ENCODE results near the gene CCDC12.

CCDC12 gene

DNA sequence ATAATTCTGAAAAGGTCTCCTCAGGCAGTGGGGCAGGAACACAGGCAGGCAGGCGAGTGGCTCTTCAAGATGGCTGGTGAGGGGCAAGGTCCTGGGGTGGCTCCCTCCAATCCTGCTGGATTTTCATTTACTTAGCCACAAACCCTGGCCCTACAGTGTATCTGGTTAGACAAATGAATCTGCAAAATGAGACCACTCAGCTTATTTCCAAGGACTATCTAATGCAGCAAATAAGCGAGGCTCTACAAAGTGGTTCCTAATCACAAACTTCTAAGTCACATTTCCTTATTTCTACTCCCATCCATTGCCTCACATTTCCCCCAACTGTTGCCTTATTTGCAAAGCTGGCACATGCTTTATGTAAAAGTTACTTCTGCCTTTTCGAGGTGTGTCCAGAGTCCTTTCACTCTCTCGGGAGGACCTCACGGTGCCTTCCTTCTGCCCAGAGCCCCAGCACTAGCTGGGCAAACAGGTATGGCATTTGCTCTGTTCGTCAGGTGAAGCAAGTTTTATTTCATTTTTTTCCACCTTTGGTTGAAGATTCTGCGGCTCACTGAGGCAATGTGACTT lies 40.5 kb downstream of the CCDC12 start:
- DNase-seq (ENCODE audit: low spot score), result no peak

DNA sequence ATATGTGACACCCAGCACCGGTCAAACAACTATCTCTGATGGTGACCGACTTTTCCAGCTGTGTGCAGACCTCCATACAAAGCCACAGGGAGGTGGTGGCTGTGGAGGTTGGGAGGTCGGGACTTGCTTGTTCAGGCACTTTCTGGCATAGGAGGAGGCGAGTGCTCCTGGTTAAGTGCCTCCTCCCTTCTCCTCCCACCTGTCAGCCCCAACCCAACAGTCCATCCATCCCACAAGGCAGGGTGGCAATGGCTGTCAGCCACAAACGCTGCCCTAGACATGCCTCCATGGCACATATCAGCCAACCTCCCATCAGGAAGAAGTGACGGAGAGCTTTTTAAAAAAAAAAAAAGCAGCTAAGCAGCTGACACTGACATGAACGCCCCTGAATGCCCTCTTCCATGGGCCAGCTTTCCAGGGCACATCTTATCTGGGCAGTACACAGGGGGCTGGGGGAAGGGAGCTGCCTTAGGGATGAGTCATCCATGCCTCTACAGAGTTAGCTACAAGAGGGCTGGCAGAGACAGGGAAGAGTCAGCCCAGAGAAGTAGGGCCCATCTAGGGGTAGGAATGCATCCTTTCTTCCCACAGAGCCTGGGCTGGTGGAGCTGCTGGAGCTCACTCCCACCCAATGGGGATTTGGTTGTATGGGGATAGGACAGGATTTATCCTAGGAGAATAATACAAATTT lies 41.2 kb downstream of the CCDC12 start:
- peak; percentile 57 for DNase-seq (ENCODE audit: low spot score)

DNA sequence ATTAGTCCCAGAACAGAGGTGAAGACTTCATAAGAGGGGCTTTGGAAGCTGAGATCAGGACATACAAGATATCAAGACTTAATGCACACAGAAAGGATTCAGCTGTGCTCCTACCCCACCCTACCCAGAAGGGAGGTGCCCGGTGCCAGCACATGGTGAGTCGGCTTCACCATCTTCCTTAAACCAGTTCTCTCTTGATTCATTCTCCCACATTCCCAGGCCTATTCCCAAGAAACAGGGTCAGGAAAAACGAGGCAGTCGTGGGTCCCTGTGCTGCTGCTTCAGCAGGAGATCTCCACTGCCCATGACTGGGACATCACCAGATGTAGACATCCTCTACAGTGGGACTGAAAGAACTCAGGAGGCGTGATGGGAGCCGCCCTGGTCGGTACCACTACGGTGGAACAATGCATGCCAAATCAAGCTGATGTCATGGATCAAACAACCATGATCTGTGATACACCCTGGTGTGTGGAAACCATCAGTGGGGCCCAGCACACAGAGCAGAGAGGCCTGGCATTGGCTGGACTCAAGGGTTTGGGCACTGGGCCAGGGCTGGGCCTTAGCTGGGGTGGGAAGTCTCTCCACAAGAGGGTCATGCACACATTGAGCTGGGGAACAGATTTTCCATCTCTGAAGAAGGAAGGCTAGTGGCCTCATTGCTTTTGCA lies 41.9 kb downstream of the CCDC12 start:
- peak; percentile 51 for DNase-seq (ENCODE audit: low spot score)

DNA sequence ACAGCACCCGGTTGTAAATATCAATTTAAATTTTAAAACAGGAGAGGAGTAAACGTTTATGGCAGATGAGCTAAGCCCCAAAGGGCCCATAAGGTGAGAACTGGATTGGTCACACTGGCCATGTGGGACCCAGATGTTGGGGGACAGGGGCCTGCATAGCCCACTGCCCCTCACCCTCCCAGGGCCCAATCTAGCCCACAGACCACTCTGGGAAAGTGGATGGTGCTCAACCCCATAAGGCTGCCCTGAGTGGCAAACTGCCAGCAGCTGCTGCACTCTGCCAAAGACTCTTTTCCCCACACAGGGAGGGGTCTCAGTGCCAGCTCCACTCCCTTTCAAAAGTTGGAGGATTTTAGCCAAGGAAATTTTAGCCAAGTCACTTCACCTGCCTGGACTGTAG lies 42.5 kb downstream of the CCDC12 start:
- no peak for DNase-seq (ENCODE audit: low spot score)

DNA sequence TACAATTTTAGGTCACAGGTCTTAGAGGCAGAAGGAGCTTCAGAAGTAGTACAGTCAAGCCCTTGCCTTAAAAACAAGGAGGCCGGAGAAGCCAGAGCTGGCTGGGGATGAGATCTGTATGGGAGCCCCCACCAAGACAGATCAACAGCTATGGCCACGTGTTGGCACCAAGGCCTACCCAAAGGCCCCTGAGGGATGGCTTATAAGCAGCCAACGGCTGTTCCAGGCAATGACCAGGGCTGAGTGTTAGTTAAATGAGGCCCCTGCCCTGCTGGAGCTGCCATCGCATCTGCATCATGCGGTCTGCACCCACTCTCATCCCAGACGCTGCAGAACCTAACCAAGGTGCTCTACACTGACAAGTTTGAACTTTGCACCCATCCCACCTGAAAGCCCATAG lies 43.3 kb downstream of the CCDC12 start:
- no peak for DNase-seq (ENCODE audit: low spot score)

- DNase-seq (ENCODE audit: low spot score), result no peak
Measured at GRCh38 chr3:46932455-46933225, 43.9 kb downstream of the CCDC12 start.

DNA sequence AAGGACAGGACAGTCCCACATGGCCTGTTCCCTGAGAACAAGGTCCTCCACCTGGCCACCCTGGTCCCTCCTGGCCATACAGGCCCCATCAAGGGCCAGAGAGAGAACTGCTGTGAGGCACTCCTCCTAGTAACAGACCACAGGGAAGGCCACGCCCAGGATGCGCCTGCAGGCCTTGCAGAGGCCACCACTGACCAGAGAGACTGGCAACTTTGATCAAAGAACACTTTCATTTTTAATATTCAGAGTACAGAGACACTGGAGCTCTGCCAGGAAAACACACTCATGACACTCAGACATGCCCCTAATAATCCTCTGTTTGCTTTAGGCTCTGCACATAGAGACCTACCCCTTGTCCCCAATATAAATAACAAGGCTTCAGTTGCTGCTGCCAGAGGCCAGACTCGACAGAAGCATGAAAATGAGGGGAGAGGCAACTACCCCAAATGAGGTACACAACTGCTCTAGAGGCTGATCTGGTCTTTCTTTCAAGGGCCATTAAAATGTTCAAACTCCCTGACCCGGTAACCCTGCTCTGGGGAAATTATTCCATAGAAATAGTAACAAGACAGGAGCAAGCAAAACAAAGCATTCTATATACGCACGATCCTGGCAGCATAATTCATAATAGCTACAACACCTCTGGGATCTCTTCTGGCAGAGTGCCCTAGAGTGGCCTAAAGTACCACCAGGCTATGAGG lies 44.8 kb downstream of the CCDC12 start:
- no peak for DNase-seq (ENCODE audit: low spot score)

- DNase-seq (ENCODE audit: low spot score), result no peak
Measured at GRCh38 chr3:46930945-46931403, 45.6 kb downstream of the CCDC12 start.

DNA sequence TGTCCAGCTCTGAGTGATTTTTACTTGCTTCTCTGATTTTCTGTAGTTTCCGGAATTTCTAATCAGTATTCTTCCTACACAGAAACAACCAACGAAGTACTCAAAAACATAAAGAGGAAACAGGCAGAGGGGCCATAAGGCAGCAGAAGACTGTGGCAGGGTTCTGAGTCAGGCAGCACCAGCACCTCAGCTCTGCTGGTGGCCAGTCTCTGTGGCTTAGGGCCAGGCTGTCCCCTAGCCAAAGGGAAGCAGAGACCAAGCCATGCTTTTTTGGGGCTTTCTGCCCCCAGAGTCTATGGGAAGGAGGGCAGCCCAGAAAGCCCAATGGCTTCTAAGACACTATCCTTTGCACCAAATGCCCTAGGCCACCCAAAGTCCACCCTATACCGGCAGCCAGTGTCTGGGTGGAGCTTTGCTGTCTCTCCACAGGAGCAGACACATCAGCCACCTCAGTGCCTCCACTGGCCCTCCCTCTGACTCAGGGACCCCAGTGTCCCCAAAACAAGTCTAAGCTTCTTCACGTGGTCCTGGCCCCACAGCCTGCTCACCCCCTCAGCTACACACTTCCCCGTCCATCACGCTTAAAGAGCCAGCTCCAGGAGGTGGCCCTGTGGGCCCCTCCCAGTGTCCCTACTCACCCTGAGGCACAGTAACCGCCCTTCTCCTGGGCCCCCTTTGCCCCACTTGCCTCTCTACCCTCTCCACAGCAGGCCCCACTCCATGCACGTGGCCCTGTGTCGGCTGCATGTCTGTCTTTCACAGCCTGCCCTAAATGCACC lies 46.2 kb downstream of the CCDC12 start:
- no peak for DNase-seq (ENCODE audit: low spot score)

GRCh38 chr3:46929324-46929723 lies 47.2 kb downstream of the CCDC12 start:
- no peak for DNase-seq (ENCODE audit: low spot score)

- no peak for DNase-seq (ENCODE audit: low spot score)
Measured at GRCh38 chr3:46928282-46928681, 48.3 kb downstream of the CCDC12 start.

DNA sequence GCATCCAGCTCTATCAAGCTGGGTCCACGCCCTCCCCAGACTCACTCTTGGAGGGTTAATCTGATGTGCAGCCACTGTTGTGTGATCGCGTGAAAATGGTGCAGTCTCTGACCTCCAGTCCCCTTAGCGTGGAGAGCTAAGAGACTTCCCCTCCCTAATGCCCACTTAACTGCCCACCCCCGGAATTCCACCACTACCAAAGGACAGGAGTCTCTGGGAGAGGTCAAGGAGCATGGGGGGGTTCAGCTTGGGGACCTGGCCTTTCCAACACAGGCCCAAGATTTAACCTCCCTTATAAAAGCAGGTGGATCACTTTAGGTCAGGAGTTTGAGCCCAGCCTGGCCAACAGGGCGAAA lies 48.8 kb downstream of the CCDC12 start:
- DNase-seq (ENCODE audit: low spot score), result no peak

DNA sequence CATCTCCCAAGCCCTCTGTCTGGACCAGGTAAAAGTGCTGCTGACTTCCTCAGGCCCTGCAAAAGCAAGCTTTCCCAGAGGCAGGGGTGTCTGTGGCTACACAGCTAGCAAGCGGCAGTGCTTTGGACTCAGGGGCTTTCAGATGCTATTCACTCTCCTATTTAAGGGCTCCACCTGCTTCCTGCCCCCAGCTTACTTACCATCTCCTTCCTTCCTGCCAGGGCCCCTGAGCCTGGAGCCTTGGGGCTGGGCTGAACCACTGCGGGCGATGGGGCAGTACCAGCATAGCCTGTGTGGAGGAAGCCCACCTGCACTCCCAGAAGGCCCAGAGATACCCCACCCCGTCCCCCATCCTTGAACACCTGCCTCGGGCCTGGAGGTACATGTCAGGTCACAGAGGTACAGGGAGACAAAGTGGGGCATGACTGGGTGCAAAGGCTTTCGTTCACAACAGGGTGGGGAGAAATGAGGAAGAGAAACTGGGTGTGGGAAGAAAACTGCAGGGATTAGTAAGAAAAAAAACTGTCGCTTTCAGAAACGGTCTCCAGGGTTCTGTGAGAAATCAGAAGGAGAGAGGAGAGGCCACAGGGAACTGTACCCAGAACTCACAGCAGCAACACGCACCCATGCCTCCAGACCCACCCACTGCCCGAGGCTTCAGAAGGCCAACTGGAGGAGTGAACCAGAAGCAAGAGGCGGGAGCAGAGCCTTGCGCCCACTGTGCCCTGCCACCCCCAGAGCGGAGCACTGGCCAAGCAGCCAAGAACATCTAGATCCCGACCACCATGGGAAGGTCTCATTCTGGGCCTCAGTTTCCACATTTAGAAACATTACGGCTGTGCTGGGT lies 49.5 kb downstream of the CCDC12 start:
- DNase-seq (ENCODE audit: low spot score), result no peak

GRCh38 chr3:46926447-46926846 lies 50.1 kb downstream of the CCDC12 start:
- no peak for DNase-seq (ENCODE audit: low spot score)

DNA sequence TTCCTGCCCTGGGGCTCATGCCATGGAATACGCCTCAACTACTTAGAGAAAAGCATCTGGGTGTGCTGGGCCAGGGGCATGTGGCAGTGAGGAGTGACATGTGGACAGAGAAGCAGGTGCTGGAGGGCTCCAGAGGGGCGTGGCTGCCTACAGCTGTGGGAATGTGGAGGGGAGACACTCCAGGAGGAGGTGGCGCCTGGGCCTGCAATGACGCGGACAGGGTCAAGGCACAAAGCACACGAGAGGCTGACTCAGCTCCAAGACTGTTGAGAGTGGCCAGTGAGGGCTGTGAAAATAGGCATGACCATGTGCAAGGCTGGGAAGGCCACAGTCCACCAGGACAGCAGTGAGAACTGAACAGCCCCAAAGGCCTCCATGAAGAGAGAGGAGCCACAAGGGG lies 50.5 kb downstream of the CCDC12 start:
- no peak for DNase-seq (ENCODE audit: low spot score)

DNA sequence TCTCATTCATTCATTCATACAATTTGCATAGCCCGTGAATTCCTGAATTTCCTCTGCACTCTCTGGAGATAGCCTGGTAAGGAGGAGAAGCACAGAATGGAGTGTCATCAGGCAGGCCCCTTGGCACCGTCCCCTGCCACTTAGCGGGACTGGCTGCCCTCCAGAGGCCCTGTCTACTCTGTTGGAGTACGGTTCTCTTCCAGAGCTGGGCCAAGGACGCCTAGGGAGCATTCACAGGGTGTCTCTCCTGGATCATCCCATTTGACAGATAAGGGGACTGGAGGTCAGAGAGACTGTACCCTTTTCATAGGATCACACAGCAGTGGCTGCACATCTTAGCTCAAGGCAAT lies 51.0 kb downstream of the CCDC12 start:
- no peak for DNase-seq (ENCODE audit: low spot score)

DNA sequence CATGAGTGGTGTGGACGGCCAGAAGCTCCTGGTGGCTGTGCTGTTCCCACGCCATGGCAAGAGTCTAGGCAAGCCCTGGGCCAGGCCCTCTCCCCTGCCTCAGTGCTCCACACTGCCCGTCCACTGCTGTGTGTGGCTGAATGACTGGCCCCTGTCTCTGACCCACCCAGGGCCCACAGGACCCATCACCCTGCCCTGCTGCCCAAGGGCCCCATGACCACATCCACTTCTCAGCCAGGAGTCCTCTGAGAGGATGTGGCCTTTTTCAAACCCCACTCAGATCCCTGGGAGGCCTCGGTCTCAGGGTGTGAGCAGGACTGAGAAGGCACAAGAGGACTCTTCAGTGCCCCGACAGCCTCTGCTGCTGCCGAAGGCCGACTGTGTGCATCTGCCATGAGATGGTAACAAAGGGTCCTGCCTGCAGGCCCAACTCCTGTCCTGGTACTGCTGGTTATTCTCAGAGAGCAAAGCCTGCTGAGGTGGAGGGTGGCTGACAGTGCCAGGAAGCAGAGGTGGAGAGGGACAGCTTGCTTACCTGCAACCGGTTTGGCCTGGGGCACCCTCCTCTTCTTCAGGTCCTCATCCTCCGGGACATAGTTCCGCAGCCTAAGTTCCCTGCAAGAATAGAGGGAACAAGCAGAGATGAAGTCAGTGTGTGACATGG lies 51.5 kb downstream of the CCDC12 start:
- no peak for DNase-seq (ENCODE audit: low spot score)

GRCh38 chr3:46923559-46924350 lies 52.8 kb downstream of the CCDC12 start:
- peak; percentile 60 for DNase-seq (ENCODE audit: low spot score)

- no peak for DNase-seq (ENCODE audit: low spot score)
Measured at GRCh38 chr3:46922871-46923558, 53.5 kb downstream of the CCDC12 start.

Measured in hematopoietic multipotent progenitor cell treated with erythropoietin and hydrocortisone succinate and interleukin-3 and kit ligand, for 17 days (in vitro differentiated cells).